DND-41 (cell line): Measurements from ENCODE around the gene OPRD1.

Experiments used
- ATAC-seq: fragments of 200-7000 bp; cut with Tn5 transposase; 3 replicates; pipeline ENCODE4 v1.9.1; 2021; ENCODE audit warnings: low read depth; ENCODE audit not compliant: insufficient read depth
- DNase-seq: peaks from one replicate; pipeline ENCODE4 v3.0.0-alpha.2; 2020
- H2AFZ ChIP-seq: 2 replicates; pipeline ENCODE4 v1.6.0; 2012; ENCODE audit warnings: low read depth, low read length
- H3K27ac ChIP-seq: 2 replicates; pipeline ENCODE4 v1.5.1; 2012; ENCODE audit warnings: low read length, inconsistent platforms
- H3K27me3 ChIP-seq: fragments of 200-600 bp; sonication (generic); 2 replicates; pipeline ENCODE4 v1.6.0; 2012; ENCODE audit warnings: low read length, mild to moderate bottlenecking, inconsistent platforms; ENCODE audit not compliant: insufficient read depth, poor library complexity
- H3K36me3 ChIP-seq: 2 replicates; pipeline ENCODE4 v1.5.1; 2012; ENCODE audit warnings: low read length, inconsistent platforms; ENCODE audit not compliant: insufficient read depth
- H3K4me1 ChIP-seq: 2 replicates; pipeline ENCODE4 v1.5.1; 2012; ENCODE audit warnings: mild to moderate bottlenecking, low read length; ENCODE audit not compliant: insufficient read depth
- H3K4me2 ChIP-seq: 2 replicates; pipeline ENCODE4 v1.6.0; 2012; ENCODE audit warnings: mild to moderate bottlenecking, moderate library complexity, low read length, inconsistent platforms; ENCODE audit not compliant: insufficient read depth
- H3K4me3 ChIP-seq, 2 experiments: fragments of 200-600 bp in 1 of 2; shearing (Covaris generic) in 1 of 2; 2 replicates each; pipeline ENCODE4 v1.5.1; 2012 to 2016; ENCODE audit warnings: inconsistent platforms in 2 of 2, low read length in 2 of 2, mild to moderate bottlenecking in 2 of 2, low read depth in 1 of 2, moderate library complexity in 1 of 2
- H3K79me2 ChIP-seq: 2 replicates; pipeline ENCODE4 v1.6.0; 2012; ENCODE audit warnings: low read length, inconsistent platforms; ENCODE audit not compliant: insufficient read depth
- H3K9ac ChIP-seq: 2 replicates; pipeline ENCODE4 v1.6.0; 2012; ENCODE audit warnings: low read depth, mild to moderate bottlenecking, inconsistent platforms, low read length, moderate library complexity
- H3K9me3 ChIP-seq: 2 replicates; pipeline ENCODE4 v1.5.1; 2012; ENCODE audit warnings: low read length, moderate library complexity, mild to moderate bottlenecking, inconsistent platforms; ENCODE audit not compliant: insufficient read depth, severe bottlenecking
- H4K20me1 ChIP-seq: 2 replicates; pipeline ENCODE4 v1.6.0; 2012; ENCODE audit warnings: low read length; ENCODE audit not compliant: insufficient read depth
- CTCF ChIP-seq: IDR thresholded peaks from 2 replicates; pipeline ENCODE4 v1.5.1; 2012; ENCODE audit warnings: borderline replicate concordance, low read length, moderate library complexity, mild to moderate bottlenecking; ENCODE audit not compliant: poor library complexity, severe bottlenecking; ENCODE audit errors: extremely low read depth
- EZH2 ChIP-seq: IDR thresholded peaks from 3 replicates; pipeline ENCODE4 v1.6.1; 2012; ENCODE audit warnings: borderline replicate concordance, low read depth, mild to moderate bottlenecking, moderate library complexity, low read length, inconsistent platforms; ENCODE audit not compliant: severe bottlenecking

The OPRD1 gene

GRCh38 chr1:28832966-28833365 is 21.0 kb downstream of the OPRD1 start:
- Histone ChIP-seq H3K79me2 (no peaks in the 10 kb centered on the region), H3K27ac (no peak overlapping the region), H3K4me3 (no peak overlapping the region), H3K27me3 (no peaks in the 10 kb centered on the region), H2AFZ (no peak overlapping the region), H3K4me1 (no peaks in the 10 kb centered on the region), H3K9me3 (no peaks in the 10 kb centered on the region), H4K20me1 (no peaks in the 10 kb centered on the region), H3K9ac (no peak overlapping the region), H3K4me2 (no peak overlapping the region), H3K36me3 (no peaks in the 10 kb centered on the region)
- DNase-seq (no peak), ATAC-seq (no peak)
- TF ChIP-seq EZH2 (no peak), CTCF (no peak)

GRCh38 chr1:28833381-28833780 is 21.4 kb downstream of the OPRD1 start:
- Histone ChIP-seq H3K36me3 (no peaks in the 10 kb centered on the region), H3K9me3 (no peaks in the 10 kb centered on the region), H3K4me2 (no peak overlapping the region), H3K79me2 (no peaks in the 10 kb centered on the region), H3K4me3 (no peak overlapping the region), H3K27ac (no peak overlapping the region), H2AFZ (no peak overlapping the region), H3K9ac (no peak overlapping the region), H4K20me1 (no peaks in the 10 kb centered on the region), H3K4me1 (no peaks in the 10 kb centered on the region), H3K27me3 (no peaks in the 10 kb centered on the region)
- ATAC-seq (no peak), DNase-seq (no peak)
- TF ChIP-seq CTCF, result no peak
- TF ChIP-seq EZH2, result no peak

- Histone ChIP-seq H3K4me1 (no peaks in the 10 kb centered on the region), H3K79me2 (no peaks in the 10 kb centered on the region), H4K20me1 (no peaks in the 10 kb centered on the region), H3K27ac (no peak overlapping the region), H3K4me3 (no peak overlapping the region), H3K9me3 (no peaks in the 10 kb centered on the region), H3K27me3 (peaks cover 8% of the 10 kb centered on the region), H3K9ac (no peak overlapping the region), H3K36me3 (no peaks in the 10 kb centered on the region), H2AFZ (no peak overlapping the region), H3K4me2 (no peak overlapping the region)
- DNase-seq (no peak), ATAC-seq (no peak)
- TF ChIP-seq CTCF (no peak), EZH2 (no peak)
These were observed 23.3 kb downstream of the OPRD1 start for GRCh38 chr1:28835237-28835650.

GRCh38 chr1:28836421-28836956 is 24.5 kb downstream of the OPRD1 start:
- no peaks in the 10 kb centered on the region for H4K20me1 ChIP-seq
- H3K4me2 ChIP-seq, result no peak overlapping the region
- ATAC-seq (no peak), DNase-seq (no peak)
- no peaks in the 10 kb centered on the region for H3K9me3 ChIP-seq
- H3K9ac ChIP-seq, result no peak overlapping the region
- H3K4me3 ChIP-seq, result no peak overlapping the region
- no peaks in the 10 kb centered on the region for H3K79me2 ChIP-seq
- peaks cover 8% of the 10 kb centered on the region for H3K27me3 ChIP-seq
- H2AFZ ChIP-seq, result no peak overlapping the region
- H3K27ac ChIP-seq, result no peak overlapping the region
- TF ChIP-seq CTCF (no peak), EZH2 (no peak)
- H3K36me3 ChIP-seq, result no peaks in the 10 kb centered on the region
- H3K4me1 ChIP-seq, result no peaks in the 10 kb centered on the region
